Lower leg skin (tissue), 4 donors: ENCODE data around the gene SLC34A1. TPM values are rescaled to one million over a fixed set of nuclear protein-coding genes. Genes with fewer than 3 reads are reported as not detected.
A peak's percentile ranks its signal among the peaks of the same experiment; 100 is the strongest.

ENCODE experiments used
- DNase-seq, 2 donors: peaks; one replicate each; pipeline ENCODE4 v3.0.0-alpha.2; 2019; ENCODE audit warnings: low spot score in 2 of 2
- H3K4me3 ChIP-seq: fragments of 200-600 bp; sonication (generic); 2 replicates; pipeline ENCODE4 v1.5.1; 2017; ENCODE audit warnings: mild to moderate bottlenecking, low read depth; ENCODE audit not compliant: poor library complexity, severe bottlenecking
- POLR2A ChIP-seq, 2 donors: fragments of 450-650 bp; IDR thresholded peaks; one replicate each; pipeline ENCODE4 v1.6.1; 2016 to 2017; ENCODE audit warnings: antibody characterized with exemption in 2 of 2, mild to moderate bottlenecking in 1 of 2, moderate library complexity in 1 of 2
- WGBS, 2 donors: methylation state at CpG; one replicate each; pipeline ENCODE4 v1.1.5; 2018; 5-methylcytosine and 5-hydroxymethylcytosine counted together
- intact Hi-C: fragments of 100-400 bp; cut with DNase I; formaldehyde crosslinking; loops from one replicate; pipeline ENCODE4 v1.15.0; 2023; ENCODE audit warnings: low total_unique reads
- total RNA-seq, 4 donors: library from RNA; depleted of rRNA; stranded (reverse); fragments of >200 nt; gene quantifications; one replicate each; pipeline ENCODE4 v1.1.0, GENCODE V29; 2016
- TF ChIP-seq, protein P1 (sequence below), 3 donors: fragments of 450-650 bp; IDR thresholded peaks; one replicate each; pipeline ENCODE4 v1.5.1; 2016; ENCODE audit warnings: antibody characterized with exemption in 3 of 3, mild to moderate bottlenecking in 3 of 3, moderate library complexity in 2 of 3

Gene SLC34A1
- total RNA-seq, 4 donors from 2014 or later, result 0.12 to 0.39 TPM; not detected in 2

DNA sequence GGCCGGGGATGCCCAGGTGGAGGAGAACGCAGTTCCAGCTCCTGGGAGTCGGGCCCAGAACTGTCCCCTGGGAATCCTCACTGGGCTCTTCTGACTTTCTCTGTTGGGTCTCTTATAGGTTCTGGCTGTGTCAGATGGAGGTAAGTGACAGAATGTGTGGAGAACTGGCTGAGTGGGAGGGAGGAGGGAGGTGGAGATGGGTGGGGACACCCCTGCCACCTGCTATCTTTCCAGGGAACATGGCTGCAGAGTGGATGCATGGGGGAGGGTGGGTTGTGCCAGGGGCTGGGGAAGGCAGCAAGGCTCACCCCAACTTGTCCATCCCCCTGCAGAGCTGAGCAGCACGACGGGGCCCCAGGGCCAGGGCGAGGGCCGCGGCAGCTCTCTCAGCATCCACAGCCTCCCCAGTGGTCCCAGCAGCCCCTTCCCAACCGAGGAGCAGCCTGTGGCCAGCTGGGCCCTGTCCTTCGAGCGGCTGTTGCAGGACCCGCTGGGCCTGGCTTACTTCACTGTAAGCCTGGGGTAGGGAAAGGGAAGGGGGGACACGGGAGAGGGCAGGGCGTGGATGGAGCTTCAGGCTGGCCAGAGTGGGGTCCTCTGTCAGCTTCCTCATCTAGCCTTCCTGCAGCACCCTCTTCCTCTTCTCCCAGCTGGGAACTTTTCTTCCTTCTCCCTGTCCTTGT is 18.2 kb upstream of the SLC34A1 start:
- TF ChIP-seq, protein P1, sequence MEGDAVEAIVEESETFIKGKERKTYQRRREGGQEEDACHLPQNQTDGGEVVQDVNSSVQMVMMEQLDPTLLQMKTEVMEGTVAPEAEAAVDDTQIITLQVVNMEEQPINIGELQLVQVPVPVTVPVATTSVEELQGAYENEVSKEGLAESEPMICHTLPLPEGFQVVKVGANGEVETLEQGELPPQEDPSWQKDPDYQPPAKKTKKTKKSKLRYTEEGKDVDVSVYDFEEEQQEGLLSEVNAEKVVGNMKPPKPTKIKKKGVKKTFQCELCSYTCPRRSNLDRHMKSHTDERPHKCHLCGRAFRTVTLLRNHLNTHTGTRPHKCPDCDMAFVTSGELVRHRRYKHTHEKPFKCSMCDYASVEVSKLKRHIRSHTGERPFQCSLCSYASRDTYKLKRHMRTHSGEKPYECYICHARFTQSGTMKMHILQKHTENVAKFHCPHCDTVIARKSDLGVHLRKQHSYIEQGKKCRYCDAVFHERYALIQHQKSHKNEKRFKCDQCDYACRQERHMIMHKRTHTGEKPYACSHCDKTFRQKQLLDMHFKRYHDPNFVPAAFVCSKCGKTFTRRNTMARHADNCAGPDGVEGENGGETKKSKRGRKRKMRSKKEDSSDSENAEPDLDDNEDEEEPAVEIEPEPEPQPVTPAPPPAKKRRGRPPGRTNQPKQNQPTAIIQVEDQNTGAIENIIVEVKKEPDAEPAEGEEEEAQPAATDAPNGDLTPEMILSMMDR (IDR thresholded peaks at IDR 0.05), result no peak
- TF ChIP-seq POLR2A (IDR thresholded peaks at IDR 0.05), result no peak
- no peak for DNase-seq
- WGBS, 2 donors, result 86 to 91% methylated on average over 9 to 14 of the region's 14 CpGs
- no peak overlapping the region for H3K4me3 ChIP-seq
- intact Hi-C loops, result no loop called here

DNA sequence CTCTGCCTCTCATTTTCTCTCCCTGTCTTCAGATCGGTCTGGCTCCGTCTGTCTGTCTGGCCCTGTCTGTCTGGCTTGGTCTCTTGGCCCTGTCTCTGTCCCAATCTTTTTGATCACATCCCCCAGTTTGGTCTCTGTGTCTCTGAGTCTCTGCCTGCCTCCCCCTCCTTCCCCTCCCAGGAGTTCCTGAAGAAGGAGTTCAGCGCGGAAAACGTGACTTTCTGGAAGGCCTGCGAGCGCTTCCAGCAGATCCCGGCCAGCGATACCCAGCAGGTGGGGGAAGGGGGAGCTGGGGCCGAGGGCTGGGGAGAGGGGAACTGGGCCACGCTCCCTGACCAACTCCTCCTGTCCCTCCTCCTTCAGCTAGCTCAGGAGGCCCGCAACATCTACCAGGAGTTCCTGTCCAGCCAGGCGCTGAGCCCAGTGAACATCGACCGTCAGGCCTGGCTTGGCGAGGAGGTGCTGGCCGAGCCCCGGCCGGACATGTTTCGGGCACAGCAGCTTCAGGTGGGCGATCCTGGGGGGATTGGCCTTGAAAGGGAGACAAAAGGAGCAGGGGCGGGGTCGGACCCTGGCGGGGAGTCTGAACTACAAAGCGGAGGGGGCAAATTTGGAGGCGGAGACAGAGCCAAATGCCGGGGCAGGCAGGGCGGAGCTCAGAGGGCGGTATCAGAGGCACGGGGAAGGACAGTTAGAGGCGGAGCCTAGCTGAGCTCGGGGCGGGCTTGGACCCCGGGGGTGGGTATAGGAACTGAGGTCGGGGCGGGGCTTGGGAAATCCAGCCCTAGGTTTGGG is 17.5 kb upstream of the SLC34A1 start:
- WGBS, 2 donors, result 9 to 19% methylated on average over 31 to 36 of the region's 36 CpGs
- TF ChIP-seq POLR2A (IDR thresholded peaks at IDR 0.05), result no peak
- TF ChIP-seq, protein P1 (IDR thresholded peaks at IDR 0.05), result no peak
- H3K4me3 ChIP-seq, result peak overlapping the region; percentile 15
- peak; percentile 85 to 97 for DNase-seq
- intact Hi-C loops, result no loop called here

DNA sequence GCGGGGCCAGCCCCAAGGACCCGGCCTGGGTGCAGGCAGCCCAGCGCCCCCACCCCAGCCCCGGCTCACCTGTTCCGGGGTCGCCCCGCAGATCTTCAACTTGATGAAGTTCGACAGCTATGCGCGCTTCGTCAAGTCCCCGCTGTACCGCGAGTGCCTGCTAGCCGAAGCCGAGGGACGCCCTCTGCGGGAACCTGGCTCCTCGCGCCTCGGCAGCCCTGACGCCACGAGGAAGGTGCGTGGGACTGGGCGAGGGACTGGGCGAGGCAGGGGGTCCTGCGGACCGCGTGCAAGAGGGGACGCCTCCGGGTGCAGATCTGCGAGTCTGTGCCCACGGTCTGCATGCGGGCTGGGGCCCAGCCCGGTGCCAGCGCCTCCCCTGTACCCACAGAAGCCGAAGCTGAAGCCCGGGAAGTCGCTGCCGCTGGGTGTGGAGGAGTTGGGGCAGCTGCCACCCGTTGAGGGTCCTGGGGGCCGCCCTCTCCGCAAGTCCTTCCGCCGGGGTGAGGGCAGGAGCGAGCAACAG is 16.8 kb upstream of the SLC34A1 start:
- 32 to 45% methylated on average over 17 to 22 of the region's 46 CpGs for WGBS, 2 donors
- H3K4me3 ChIP-seq, result no peak overlapping the region
- no peak for DNase-seq
- TF ChIP-seq, protein P1 (IDR thresholded peaks at IDR 0.05), result no peak
- TF ChIP-seq POLR2A (IDR thresholded peaks at IDR 0.05), result no peak
- intact Hi-C loops, result no loop called here

DNA sequence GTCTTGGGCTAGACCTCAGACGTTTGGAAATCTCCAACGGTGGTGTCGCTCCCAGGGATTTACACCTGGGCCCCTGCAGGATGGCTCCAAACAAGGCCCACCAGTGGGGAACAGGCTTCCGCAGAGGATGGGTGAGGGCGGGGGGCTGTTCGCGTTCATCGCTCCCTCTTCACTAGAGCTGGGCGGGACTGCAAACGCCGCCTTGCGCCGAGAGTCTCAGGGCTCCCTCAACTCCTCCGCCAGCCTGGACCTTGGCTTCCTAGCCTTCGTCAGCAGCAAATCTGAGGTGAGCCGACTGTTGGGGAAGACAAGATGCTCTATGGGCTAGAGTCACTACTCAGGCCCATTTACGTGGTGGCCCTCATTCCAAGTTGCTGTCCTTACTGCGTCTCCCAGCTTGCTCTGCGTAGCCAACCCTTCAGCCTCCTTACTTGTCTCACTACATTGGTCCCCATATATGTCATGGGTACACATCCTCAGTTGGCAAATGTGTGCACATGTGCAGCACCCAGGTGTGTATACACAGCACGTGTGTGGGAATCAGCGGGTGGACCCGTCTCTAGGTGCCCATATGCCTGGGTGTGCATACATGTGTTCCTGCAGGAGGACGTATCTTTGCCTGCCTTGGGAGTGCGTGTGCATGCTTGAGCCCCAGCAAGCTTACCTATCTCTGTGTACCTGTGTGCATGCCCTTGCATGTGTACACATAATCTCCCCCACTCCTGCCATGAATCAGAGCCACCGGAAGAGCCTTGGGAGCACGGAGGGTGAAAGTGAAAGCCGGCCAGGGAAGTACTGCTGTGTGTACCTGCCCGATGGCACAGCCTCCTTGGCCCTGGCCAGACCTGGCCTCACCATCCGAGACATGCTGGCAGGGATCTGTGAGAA is 16.0 kb upstream of the SLC34A1 start:
- 84 to 85% methylated on average over 29 of the region's 29 CpGs for WGBS, 2 donors
- intact Hi-C loops, result no loop called here
- H3K4me3 ChIP-seq, result no peak overlapping the region
- TF ChIP-seq, protein P1 (IDR thresholded peaks at IDR 0.05), result no peak
- no peak for TF ChIP-seq POLR2A (IDR thresholded peaks at IDR 0.05)
- no peak for DNase-seq

DNA sequence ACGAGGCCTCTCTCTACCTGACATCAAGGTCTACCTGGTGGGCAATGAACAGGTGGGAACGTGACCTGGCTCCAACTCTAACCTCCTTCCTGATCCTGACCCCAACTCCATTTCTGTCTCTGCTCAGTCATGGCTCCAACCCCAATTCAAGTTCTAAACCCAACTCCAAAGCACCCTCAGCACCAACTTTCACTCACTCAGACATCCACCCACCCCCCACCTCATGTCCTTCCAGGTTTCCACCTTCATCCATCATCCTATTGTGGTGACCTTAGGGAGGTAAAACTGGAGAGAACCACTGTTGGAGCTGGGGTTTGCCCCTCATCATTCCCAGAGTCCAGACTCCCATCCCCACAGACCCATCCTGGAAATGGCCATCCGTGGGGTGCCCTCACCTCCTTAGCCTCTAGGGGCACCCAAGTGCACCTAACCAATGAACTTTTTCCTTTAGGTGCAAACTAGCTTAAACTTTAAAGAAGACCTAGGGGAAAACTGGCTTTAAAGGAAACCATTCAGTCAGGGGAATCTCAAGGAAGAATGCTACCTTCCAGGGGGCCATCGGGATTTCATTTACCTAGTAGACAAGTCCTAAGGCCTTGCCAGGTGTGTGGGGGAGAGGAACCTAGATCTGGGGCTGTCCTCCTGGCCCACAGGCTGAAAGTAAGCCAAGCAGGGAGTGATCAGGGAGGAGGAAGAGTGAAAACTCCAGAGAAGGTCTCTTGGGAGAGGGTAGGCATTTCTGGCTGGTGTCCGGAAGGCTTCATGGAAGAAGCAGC is 15.2 kb upstream of the SLC34A1 start:
- intact Hi-C loops, result no loop called here
- TF ChIP-seq POLR2A (IDR thresholded peaks at IDR 0.05), result no peak
- TF ChIP-seq, protein P1 (IDR thresholded peaks at IDR 0.05), result peak in 1 of 3 donors; percentile 26
- no peak overlapping the region for H3K4me3 ChIP-seq
- no peak for DNase-seq
- 53 to 57% methylated on average over 5 of the region's 5 CpGs for WGBS, 2 donors
